ENCODE data around the gene ROBO3.

The ROBO3 gene

GRCh38 chr11:124920870-124921609 lies 55.8 kb downstream of the ROBO3 start:
- DNase-seq (ENCODE audit: low read depth), result peak; percentile 51

DNA sequence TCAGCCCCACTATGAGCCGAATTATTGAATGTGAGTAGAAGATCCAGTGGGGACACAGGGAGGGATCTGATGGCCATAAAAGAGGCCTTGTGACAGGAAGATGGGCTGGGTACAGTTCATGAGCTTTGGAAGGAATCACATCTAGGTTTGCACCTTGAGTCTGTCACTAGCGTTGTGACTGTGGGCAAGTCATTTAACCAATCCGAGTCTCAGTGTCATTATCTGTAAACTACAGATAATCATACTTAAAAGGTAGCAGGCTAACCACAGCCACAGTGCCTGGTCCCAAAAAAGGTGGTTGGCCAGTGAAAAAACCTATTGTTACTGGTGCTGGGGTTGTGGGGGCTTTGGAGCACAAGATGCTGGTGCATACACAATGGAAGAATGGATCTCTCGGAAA lies 57.6 kb downstream of the ROBO3 start:
- DNase-seq (ENCODE audit: low read depth), result no peak

- DNase-seq (ENCODE audit: low read depth), result no peak
These were observed 58.1 kb downstream of the ROBO3 start for GRCh38 chr11:124923296-124923695.

DNA sequence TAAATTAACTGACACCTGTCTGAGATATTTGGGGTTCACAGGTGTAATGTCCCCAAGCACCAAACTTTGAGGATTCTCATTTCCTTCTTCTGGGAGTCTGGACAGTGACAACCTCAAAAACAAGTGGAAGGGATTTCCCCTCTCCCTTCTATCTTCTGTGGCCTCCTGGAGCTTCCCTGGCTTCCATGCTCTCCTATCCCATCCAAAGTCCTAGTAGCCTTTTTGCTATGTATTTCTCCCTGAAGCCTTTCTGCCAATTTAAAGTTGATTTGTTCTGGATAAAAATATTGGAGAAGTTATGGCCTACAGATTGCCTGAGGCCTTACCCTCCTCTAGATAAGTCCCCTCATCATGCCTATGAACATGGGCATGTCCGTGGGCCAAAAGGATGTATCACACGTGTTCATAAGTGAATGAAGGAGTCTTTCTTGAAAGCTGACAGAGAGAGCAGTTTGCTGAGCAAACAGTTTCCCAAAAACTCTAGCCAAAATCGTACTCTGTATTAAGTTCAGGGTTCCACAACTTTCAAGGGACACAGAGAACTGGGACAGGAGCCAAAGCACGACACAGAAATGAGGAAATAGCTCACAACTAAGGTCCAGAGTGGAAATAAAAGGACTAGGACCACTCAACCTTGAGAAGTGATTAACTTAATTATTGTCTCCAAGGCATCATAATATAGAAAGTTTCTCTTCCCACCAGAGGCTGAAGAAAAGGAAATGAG lies 63.9 kb downstream of the ROBO3 start:
- DNase-seq (ENCODE audit: low read depth), result no peak

- no peak for DNase-seq (ENCODE audit: low read depth)
These were observed 65.6 kb downstream of the ROBO3 start for GRCh38 chr11:124930799-124931198.

Data from fibroblast of gingiva (primary cell).